Measurements from ENCODE around the gene TUFM. TPM values are rescaled to one million over a fixed set of nuclear protein-coding genes. Genes with fewer than 3 reads are reported as not detected.

Gene TUFM
- total and polyA plus RNA-seq, 2 of the 8 experiments (the other 6 are each of a cell fraction or from before 2014, with no cell fraction given), result 216 to 249 TPM

- ChIA-PET POLR2A (ENCODE audit: partially characterized antibody) (interaction anchor here (0.6 to 23.4 kb wide), 9 partner anchors 9 to 128 kb away, joined by 3 to 756 read pairs (median 5); partner anchors contain the start of genes ATP2A1, ATXN2L and SH2B1), CTCF (ENCODE audit: partially characterized antibody) (interaction anchor here (0.8 to 4.8 kb wide), 10 partner anchors 9 to 758 kb away, joined by 3 to 34 read pairs (median 5); partner anchors contain the start of gene SH2B1)
- Histone ChIP-seq H3K23ac (ENCODE audit: insufficient read length) (no peak overlapping the region), H3K4me2 (ENCODE audit: insufficient read depth in 1 of 2, low read depth in 2 of 2, low read length in 2 of 2) (peak overlapping the region; percentile 71 to 98), H3K9me3 (ENCODE audit: insufficient read depth in 2 of 2, low read depth in 1 of 2, low read length in 1 of 2) (no peaks in the 10 kb centered on the region), H3K14ac (ENCODE audit: insufficient read length) (no peak overlapping the region), H4K5ac (ENCODE audit: insufficient read length, low read depth, low read length) (peak overlapping the region; percentile 92), H4K91ac (replicated peaks; ENCODE audit: insufficient read length, low read length) (peak overlapping the region; percentile 91), H3K79me2 (ENCODE audit: control insufficient read depth in 1 of 2, insufficient read depth in 2 of 2, low read length in 2 of 2) (peaks cover 0 to 20% of the 10 kb centered on the region in 2 experiments; a peak in 3 of 4 replicates), H2BK20ac (ENCODE audit: low read length) (no peak overlapping the region), H4K8ac (ENCODE audit: extremely low read depth, insufficient read depth, low read length) (peak overlapping the region; percentile 99), H2AFZ (ENCODE audit: low read length) (no peak overlapping the region), H3K36me3 (ENCODE audit: control insufficient read depth in 2 of 4, insufficient read depth in 4 of 4, low read length in 3 of 4) (peaks cover 17 to 32% (median 28%) of the 10 kb centered on the region in 4 experiments), H2AK5ac (ENCODE audit: low read depth, low read length) (peak overlapping the region; percentile 75), H3K4me3 (ENCODE audit: extremely low read depth in 1 of 4, insufficient read depth in 2 of 4, low read depth in 3 of 4, low read length in 4 of 4) (peak overlapping the region; percentile 87 to 99 (median 98)), H3K9ac (replicated peaks in 1 of 4; ENCODE audit: extremely low read depth in 1 of 4, low read depth in 3 of 4, low read length in 3 of 4) (peak overlapping the region; percentile 74 to 91 (median 82)), H2BK12ac (ENCODE audit: low read depth, low read length) (peak overlapping the region; percentile 75), H4K20me1 (replicated peaks in 1 of 2; ENCODE audit: control insufficient read depth in 1 of 2, insufficient read depth in 2 of 2, low read length in 2 of 2) (peaks cover 2 to 14% of the 10 kb centered on the region in 2 experiments), H3K56ac (replicated peaks; ENCODE audit: insufficient read length, low read depth, low read length) (peak overlapping the region; percentile 82), H3K27ac (ENCODE audit: low read depth, low read length) (peak overlapping the region; percentile 70; the same call in 1 of the 2 replicates), H3K23me2 (ENCODE audit: low read depth, low read length) (peaks cover 14% of the 10 kb centered on the region), H3K79me1 (ENCODE audit: low read depth, low read length) (0 out of 2 replicates have a peak, but pooled peaks cover 2% of the 10 kb centered on the region), H3K4me1 (replicated peaks in 1 of 4; ENCODE audit: control insufficient read depth in 3 of 4, insufficient read depth in 4 of 4, low read length in 3 of 4) (peaks cover 0 to 7% (median 3%) of the 10 kb centered on the region in 4 experiments; a peak in 5 of 7 replicates), H3K27me3 (replicated peaks in 1 of 4; ENCODE audit: control insufficient read depth in 3 of 4, extremely low read depth in 1 of 4, insufficient read depth in 3 of 4, low read length in 3 of 4) (no peaks in the 10 kb centered on the region), H2BK120ac (replicated peaks; ENCODE audit: low read depth, low read length) (no peak overlapping the region), H3K18ac (ENCODE audit: extremely low read depth, low read length) (peak overlapping the region; percentile 93; the same call in 1 of the 2 replicates), H3K4ac (replicated peaks; ENCODE audit: insufficient read length, low read depth, low read length) (peak overlapping the region; percentile 98), H2BK5ac (ENCODE audit: low read depth, low read length) (peak overlapping the region; percentile 95), H2BK15ac (ENCODE audit: low read length) (no peak overlapping the region)
- FAIRE-seq (no peak), DNase-seq (ENCODE audit: low read depth in 1 of 2, low spot score in 2 of 2) (no peak)
- WGBS, 2 experiments (ENCODE audit: extremely low coverage in 1 of 2, insufficient coverage in 1 of 2, insufficient read length in 1 of 2, insufficient replicate concordance in 2 of 2, low coverage in 1 of 2, low lambda C conversion rate in 2 of 2, missing lambda C conversion rate in 1 of 2), result 7% methylated on average over 13 of the region's 16 CpGs; no CpG with 5 or more reads in 1 of the 2 experiments
- TF ChIP-seq TBP (IDR thresholded peaks at IDR 0.05; ENCODE audit: low read depth, low read length) (no peak), SAP30 (IDR thresholded peaks at IDR 0.05; ENCODE audit: insufficient read depth, insufficient replicate concordance, low read length) (peak; percentile 81), JUND (IDR thresholded peaks at IDR 0.05; ENCODE audit: low read length) (no peak)
These were observed 428 bp downstream of the TUFM start for GRCh38 chr16:28845761-28846079.

Measured in H1 (cell line).